ENCODE results near the gene LAPTM4A.

- TF ChIP-seq REST (IDR thresholded peaks at IDR 0.05; ENCODE audit: insufficient replicate concordance, low read depth) (no peak), GABPA (IDR thresholded peaks at IDR 0.05; ENCODE audit: low read depth) (no peak)
- TF ChIP-seq, protein P1, sequence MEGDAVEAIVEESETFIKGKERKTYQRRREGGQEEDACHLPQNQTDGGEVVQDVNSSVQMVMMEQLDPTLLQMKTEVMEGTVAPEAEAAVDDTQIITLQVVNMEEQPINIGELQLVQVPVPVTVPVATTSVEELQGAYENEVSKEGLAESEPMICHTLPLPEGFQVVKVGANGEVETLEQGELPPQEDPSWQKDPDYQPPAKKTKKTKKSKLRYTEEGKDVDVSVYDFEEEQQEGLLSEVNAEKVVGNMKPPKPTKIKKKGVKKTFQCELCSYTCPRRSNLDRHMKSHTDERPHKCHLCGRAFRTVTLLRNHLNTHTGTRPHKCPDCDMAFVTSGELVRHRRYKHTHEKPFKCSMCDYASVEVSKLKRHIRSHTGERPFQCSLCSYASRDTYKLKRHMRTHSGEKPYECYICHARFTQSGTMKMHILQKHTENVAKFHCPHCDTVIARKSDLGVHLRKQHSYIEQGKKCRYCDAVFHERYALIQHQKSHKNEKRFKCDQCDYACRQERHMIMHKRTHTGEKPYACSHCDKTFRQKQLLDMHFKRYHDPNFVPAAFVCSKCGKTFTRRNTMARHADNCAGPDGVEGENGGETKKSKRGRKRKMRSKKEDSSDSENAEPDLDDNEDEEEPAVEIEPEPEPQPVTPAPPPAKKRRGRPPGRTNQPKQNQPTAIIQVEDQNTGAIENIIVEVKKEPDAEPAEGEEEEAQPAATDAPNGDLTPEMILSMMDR (IDR thresholded peaks at IDR 0.05; ENCODE audit: insufficient read depth, low read length) = no peak
These were observed 44.0 kb upstream of the LAPTM4A start for GRCh38 chr2:20095469-20095868.
